Stimulated activated CD4-positive, alpha-beta T cell treated with anti-CD3 and anti-CD28 coated beads, TNF-alpha, amount 100 ng/mL, for 4 hours (primary cell): ENCODE measurements around the gene PARP12.

Experiments
- DNase-seq, 3 experiments: peaks; one replicate each; pipeline ENCODE4 v3.0.0-alpha.2; 2020; ENCODE audit warnings: low read depth in 3 of 3

The PARP12 gene

DNA sequence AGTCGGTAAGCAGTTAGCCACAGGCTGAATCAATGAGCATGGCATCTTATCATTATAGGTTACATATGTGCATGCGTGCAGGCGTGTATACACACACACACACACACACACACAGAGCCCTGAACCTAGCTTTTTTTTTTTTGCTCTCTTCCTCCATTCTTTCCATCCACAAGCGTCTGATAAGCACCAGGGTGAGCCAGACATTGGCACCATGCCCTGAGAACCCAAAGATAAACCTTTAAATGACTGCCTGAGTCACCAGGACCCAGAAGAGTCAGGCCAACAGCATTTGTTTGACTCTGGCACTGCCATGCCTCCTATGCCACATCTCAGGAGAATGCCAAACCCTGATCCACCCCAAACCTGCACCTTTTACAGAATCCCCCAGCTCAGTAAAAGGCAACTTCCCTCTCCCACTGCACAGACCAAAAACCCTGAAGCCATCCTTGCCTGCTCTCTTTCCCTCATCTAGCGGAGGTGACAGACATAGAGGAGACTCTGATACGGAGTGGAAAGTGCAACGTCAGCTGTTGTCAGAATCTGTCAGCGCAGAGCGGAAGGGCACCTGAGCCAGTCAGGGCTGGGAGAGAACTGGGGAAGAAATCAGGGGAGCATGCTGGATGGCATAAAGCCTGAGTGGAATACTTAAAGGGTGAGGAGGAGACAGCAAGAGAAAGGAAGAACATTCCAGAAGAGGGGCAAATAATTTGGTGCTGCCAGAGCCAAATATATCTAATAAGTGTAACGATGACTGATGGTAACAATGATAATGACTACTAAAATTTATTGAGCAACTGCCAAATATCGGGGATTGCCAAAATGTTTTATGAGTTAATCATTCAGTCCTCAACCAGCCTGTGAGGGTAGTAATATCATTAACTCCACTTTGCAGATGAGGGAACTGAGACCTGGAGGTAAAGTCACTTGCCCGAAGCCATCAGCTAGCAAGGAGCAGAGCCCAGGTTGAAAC is 3.2 kb downstream of the PARP12 start:
- peak in 2 of 3 experiments; percentile 40 to 54 for DNase-seq

DNA sequence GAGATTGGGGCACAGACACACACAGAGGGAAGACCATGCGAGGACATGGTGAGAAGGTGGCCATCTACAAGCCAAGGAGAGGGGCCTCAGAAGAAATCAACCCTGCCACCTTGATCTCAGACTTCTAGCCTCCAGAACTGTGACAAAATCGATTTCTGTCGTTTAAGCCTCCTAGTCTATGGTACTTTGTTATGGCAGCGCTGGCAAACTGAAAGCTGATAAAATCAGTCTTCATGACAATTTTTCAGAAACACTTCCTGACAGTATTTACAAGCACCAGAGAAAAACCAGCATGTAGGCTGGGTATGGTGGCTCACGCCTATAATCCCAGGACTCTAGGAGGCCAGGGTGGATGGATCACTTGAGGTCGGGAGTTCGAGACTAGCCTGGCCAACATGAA is 4.2 kb downstream of the PARP12 start:
- DNase-seq, result no peak

DNA sequence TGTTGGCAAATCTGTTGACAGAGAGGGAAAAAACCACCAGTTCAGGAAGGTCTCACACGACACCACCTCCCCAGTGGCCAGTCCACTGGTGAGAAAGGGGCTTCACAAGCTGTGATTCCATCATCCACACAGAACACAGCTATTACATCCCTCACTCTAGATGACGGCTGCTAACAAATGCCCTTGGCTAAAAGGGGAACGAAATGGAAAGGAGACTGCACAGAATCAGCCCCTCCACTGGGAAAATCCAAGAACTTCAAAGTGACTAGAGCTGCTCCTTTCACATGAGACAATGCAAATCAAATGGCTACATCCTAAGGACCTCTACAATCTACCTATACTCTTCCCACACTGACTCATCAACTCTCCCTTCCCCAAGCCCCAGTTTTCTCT is 5.6 kb downstream of the PARP12 start:
- no peak for DNase-seq

DNA sequence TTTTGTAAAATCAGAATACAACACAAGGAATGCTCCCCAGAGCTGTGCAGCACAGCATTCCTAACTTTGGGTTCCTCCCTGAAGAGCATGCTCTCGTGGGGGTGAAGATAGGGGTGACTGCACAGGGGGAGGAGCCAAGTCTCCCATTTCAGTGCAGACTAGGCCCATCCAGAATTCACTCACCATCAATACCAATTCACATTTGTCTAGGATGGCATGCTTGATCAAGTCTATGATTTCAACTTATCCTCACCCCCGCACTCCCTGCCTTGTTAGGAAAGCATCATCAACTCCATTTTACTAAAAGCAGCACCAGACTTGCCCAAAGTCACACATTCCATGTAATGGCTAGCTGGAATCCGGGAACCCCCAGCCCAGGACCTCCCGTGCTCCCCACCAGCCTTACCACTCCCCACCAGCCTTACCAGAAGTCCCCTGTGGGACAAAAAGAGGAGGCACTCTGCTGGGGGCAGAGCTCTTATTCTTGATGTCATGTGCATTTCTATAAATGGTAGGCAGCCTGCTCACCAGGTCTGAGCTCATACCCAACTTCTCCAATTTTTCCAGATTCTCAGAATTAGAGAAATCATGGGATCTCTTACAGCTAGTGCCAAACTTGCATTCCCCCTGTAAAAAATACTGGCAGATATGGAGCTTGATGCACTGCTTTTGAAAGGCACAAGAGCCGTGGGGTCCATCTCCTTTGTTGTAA is 6.2 kb downstream of the PARP12 start:
- DNase-seq, result no peak

DNA sequence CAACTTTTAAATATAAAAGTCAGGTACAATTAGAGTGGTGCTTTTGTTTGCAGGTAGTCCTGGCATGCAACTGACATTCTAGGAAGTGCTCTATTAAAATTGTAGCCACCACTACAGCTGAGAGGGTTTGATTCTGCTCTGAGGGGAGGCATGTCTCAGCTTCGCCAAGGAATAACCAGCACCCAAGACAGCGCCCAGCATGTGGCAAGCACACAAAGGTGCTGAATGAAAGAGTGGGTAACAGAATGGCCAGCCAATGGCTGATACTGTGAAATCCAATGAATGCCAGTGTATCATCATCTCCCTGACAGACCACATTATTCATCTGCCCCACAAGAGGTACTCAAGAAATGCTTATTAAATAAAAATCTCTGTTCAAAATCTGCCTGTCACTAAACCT is 6.9 kb downstream of the PARP12 start:
- DNase-seq, result no peak

DNA sequence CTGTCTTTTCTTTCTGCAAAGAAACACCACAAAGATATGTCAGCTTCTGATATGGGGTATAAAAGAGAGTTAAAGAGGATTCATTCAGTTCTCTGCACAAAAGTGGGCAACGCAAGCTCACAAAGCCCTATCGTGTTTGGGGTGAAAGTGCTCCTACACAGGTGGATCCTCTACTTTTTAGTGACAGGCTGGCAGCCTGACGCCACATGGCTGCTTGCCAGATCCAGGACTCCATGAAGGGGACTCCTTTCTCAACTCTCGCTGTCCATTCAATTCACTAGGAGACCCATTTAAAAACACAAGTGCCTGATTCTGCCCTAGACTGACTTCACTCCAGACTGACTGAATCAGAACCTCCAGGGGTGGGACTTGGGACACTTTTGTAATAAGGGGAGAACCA is 8.0 kb downstream of the PARP12 start:
- no peak for DNase-seq

DNA sequence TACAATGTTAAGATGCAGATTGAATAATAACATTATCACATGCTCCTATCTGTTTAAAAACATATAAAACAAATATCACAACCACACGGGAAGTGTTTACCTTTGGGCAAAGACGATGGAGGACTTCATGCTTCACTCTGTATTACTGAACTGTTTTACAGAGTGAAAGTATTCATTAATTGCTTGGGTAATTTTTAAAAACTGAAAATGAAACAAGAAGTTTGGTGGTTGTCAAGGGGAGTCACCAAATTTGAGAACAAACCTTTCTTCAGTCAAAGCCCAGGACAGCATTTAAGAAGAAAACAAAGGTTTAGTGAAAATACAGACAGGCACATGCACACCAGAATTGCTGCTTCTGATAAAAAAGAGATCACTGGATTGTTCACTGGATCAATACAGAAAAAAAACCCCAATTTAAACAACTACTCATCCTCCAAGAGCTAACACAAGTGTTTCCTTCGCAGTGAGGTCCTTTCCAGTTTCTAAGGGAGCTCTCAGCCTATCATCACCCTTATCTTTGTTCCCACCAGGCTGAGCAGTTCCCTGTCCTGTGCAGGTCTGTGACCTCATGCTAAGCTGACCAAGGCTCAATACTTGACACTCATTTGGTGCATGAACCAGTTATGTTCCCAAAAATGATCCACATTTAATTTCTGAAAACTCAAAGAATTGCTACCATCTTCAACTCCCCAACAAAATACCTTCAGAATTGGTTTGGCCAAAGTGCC is 8.8 kb downstream of the PARP12 start:
- DNase-seq, result no peak

DNA sequence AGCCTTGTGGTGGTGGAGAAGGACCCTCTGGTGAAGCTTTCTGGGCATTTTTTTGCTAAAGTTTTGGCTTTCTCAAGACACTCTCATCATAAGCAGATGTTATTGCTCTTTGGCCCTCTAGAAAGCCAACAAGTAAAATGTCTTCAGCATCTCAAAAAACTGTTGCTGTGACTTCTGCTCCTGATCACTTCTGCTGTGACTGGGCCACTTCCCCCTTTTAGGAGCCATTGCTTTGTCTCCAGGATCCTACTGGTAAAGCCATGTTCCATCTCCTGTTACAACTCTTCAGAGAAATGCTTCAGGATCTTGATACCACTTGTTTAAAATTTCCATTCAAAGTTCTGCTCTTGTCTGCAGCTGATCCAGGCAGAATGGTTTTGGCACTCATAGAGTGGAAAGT is 10.9 kb downstream of the PARP12 start:
- no peak for DNase-seq

DNA sequence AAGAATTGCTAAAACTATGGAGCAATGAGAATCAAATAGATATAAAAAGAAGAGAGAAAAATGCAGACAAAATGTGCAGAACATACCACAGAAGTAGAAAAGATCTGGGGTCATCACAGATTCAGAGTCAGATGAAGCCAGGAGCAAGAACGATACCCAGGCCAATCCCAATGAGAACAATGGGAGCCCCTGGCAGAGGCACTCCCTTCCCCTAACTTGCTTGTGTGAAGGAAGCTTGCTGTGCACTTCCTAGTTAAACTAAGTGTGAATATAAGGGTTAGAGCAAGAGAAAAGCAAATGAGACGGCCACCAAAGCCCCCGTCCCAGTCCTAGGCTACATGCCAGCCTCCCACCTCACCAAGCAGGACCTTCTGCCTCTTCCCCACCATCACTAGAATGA is 12.7 kb downstream of the PARP12 start:
- no peak for DNase-seq

DNA sequence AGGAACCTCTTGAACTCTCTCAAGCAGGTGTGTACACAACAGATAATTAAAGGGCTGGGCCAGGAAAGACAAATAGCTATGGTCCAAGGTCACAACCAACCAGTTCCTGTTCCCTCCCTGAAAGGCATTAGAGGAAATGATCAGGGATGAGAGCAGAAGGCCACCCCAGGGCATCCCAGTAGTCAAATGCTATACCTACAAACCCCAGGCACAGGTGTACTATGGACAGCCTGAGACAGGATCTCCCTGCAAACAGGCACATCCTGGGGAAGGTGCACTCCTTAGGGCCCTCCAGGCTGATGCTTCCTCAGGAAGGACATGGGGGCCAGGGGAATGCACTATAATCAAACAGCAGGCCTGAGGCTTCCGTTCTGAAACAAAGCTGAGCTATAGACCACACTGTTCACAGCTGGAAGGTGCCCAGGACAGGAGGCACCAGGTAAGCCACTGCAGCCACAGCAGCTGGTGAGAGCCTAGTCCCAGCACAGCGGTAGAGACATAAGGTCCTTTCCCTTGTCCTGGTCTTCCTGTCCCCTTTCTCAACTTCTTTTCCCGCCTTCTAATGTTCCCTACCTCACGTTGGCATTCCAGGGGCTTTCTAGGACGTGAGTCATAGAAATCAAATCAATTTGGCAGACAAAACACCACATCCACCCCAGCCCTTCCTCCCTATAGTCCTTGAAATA is 13.3 kb downstream of the PARP12 start:
- no peak for DNase-seq

DNA sequence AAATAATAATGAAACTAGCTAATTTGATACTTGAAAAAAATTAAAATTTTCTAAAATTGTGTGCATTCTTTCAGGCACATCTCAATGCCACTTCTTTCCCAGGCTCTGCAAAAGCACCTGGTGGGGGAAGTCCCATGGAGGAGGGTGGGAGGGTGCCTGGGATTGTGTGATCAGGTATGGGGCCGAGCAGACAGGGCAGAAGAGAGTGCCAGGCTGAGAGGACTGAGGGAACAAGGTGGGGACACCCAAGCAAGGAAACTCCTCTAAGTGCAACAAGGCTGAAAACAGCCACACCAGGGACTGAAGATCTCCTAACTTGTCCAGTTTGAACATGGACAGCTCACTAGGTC is 13.8 kb downstream of the PARP12 start:
- no peak for DNase-seq

DNA sequence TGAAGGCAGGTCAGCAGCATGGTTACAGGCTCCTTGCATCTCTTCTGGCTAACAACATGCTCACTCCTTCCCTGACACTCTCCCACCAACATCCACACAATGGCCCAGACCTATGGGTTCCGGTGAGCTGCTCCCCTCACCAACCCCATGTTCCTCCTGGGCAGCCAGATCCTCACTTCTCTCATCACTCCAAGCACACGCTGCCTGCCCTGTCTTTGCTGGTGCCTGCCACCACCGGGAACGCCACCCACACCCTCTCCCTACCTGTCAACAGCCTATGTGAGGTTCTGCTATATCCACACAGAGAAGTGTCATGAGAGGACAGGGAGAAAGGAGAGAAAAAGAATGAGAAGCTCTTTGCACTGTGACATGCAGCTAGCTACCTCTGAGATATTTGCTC is 14.6 kb downstream of the PARP12 start:
- DNase-seq, result no peak

DNA sequence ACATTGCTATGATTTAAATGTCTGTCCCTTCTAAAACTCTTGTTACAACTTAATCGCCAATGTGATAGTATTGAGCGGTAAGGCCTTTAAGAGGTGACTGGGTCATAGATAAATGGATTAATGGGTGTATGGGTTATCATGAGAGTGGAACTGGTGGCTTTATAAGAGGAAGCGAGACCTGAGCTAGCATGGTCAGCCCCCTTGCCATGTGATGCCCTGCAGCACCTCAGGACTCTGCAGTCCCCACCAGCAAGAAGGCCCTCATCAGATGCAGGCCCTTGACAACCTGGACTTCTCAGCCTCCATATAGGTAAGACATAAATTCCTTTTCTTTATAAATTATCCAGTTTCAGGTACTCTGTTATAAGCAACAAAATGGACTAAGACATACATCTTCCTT is 15.6 kb downstream of the PARP12 start:
- DNase-seq, result no peak

DNA sequence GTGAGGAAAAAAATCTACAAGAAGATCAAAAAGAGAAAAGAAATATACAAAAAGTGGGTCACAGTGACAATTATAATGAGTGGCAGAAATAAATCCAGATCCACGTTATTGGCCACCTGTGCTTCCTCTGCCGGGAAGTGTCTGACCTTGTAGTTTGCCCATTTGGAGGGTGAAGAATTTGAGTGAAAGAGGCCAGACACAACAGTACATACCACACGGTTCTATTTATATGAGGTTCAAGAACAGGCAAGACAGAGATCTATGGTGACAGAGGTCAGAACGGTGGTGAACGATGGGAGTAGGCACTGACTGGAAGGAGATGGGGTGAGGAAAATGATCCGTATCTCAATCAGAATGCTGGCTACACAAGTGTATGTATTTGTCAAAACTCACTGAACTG is 17.1 kb downstream of the PARP12 start:
- no peak for DNase-seq

DNA sequence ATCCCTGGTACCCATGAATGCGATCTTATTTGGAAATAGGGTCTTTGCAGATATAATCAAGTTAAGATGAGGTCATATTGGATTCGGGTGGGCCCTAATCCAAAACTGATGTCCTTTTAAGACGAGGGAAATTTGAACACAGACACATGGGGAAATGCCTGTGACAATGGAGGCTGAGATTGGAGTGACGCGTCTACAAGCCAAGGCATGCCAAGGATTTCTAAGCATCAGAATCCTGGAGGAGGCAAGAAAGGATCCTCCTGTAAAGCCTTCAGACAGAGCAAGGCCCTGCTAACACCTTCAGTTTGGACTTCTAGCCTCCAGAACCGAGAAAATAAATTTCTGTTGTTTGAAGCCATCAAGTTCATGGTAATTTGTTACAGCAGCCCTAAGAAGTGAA is 18.5 kb downstream of the PARP12 start:
- no peak for DNase-seq

DNA sequence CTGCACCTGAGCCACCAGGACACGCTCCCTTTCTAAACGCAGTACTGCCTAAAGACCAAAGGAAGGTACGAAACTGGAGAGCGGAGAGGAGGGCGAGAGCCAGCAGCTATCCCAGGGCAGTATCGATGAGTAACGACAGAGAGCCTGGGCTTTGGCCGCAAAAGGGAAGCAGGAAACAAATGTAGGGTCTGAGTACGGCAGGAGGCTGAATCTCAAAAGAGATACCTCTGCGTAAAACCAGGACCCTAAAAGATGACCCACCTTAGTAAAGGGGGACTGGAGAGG is 20.4 kb downstream of the PARP12 start:
- no peak for DNase-seq

DNA sequence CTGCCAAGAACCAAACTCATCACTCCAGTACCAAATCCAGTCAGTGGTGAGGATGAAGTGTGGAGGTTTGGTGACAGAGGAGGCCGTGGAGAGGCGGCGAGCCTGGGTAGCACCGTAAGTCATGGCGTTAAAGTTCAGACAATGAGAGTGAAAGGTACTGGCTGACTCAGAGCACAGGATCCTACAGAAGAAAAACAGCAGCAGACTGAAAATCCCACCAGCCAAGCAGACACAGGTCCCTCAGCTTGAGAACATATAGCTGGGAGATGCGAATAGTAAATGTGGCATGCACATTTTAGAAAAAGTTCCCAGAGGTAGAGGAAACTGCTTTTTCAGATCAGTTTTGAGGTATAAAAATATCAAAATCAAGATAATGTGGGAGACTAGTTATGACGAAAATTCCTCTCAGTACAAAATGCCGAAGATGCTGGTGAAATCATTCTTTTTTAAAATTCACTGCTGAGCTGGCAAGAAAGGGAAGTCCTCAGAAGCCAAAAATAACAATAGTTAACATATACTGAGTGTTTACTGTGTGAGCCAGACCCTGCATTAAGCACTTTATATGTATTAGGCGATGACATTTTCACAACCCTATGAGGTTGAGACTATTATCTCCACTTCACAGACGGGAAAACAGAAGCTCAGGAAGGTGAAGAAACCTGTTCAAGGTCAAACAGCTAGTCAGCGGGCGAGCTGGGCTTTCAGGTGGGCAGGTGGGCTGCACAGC is 20.9 kb downstream of the PARP12 start:
- no peak for DNase-seq

DNA sequence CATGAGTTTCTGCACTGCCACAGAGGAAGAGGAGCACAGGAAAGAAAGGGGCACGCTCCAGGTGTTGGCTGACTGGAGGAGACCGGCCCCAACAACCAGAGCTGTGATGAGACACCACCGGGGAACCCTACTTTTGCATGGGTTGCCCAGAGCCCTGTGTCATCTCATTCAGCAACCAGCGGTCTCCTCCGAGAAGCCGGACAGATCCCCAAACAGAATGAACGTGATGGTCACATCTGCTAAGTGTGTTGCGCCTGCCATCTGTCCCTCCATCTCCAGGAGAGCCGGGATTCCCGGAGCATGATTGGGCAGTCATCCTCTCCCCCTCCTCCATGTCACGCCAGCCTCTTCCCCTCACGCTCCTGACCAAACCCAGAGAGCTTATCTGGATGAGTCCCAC is 22.9 kb downstream of the PARP12 start:
- DNase-seq, result no peak

DNA sequence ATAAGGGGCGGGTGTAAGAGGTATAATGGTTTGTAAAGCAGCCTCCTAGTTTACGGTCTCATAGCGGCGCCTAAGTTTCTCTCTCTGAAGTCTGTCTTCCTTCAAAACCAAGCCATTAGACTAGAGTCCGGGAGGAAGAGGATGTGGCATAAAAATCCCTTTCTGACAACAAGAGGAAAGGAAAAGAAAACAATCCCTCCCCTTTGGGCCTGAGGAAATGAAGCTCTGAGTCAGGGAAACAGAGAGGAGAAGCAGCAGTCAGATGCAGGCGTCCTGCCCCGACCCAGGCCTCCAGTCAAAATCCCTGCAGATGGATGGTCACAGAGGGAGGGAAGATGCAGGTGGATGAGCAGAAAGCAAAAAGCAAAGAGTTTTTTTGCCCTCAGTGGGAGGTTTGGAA is 23.7 kb downstream of the PARP12 start:
- DNase-seq, result no peak

DNA sequence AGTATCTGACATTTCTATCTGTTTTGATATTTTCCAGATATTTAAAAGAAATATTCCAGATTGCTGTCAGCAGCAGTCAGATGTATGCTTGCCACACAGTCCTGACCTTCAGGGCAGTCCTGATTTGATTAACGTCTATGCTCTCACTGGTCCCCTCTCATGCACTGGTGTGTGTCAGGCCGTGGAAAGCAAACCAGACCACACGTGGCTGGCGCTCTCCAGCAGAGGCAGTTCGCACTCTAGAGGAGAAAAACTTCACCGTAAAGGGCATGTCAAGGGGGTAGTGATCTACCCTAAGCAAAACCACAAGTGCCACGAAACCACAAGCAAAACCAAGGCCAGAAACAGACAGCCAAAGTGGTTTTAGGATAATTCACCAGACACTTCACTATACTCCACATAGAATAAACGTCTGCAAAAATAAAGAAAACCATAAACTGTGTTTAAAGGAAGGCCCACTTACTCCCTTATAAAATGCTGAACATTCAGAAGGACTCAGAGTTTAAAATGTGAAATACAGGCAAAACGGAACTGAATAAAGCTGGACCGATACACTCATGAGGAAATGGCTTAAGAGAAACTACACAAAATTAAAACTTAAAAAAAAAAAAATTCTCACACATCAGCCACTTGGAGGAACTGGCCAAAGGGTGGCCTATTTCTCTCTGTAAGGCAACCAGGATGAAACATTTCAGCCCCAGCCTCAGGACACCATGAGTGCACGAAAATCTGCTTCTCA is 26.4 kb downstream of the PARP12 start:
- no peak for DNase-seq
